AG04449 (cell line): Measurements from ENCODE around the gene MMEL1.

Experiments
- CTCF ChIA-PET: fragments of 350-600 bp; formaldehyde crosslinking; extraction: SDS; loops from one replicate; lab custom pipeline; 2021; ENCODE audit warnings: antibody characterized with exemption; lab: Yijun Ruan, JAX
- POLR2A ChIA-PET: fragments of 400-600, 350-600 bp; formaldehyde crosslinking; extraction: SDS; loops from one replicate; lab custom pipeline; 2020; ENCODE audit warnings: antibody characterized with exemption, inconsistent platforms; lab: Yijun Ruan, JAX
- DNase-seq: peaks from one replicate; pipeline ENCODE4 v3.0.0-alpha.2; 2010; ENCODE audit warnings: low read depth, low spot score
- H3K4me3 ChIP-seq: 2 replicates; pipeline ENCODE4 v1.5.1; 2011; ENCODE audit warnings: low read depth, mild to moderate bottlenecking, control low read depth, low read length
- CTCF ChIP-seq: IDR thresholded peaks from one replicate; pipeline ENCODE4 v1.5.1; 2011; ENCODE audit warnings: mild to moderate bottlenecking, moderate library complexity, low read length, control low read depth, inconsistent platforms; ENCODE audit not compliant: insufficient read depth; ENCODE audit errors: missing control alignments

MMEL1 gene

GRCh38 chr1:2597441-2598328, 35.1 kb downstream of the MMEL1 start:
- CTCF ChIA-PET, result no interaction called here
- no peak overlapping the region for H3K4me3 ChIP-seq
- POLR2A ChIA-PET, result no interaction called here
- no peak for DNase-seq
- TF ChIP-seq CTCF, result no peak

GRCh38 chr1:2596530-2597333, 36.1 kb downstream of the MMEL1 start:
- ChIA-PET POLR2A (no interaction called here), CTCF (no interaction called here)
- H3K4me3 ChIP-seq, result no peak overlapping the region
- TF ChIP-seq CTCF, result no peak
- no peak for DNase-seq

GRCh38 chr1:2595812-2596529, 36.8 kb downstream of the MMEL1 start:
- DNase-seq, result no peak
- no peak for TF ChIP-seq CTCF
- ChIA-PET POLR2A (no interaction called here), CTCF (no interaction called here)
- H3K4me3 ChIP-seq, result no peak overlapping the region

GRCh38 chr1:2595261-2595811, 37.5 kb downstream of the MMEL1 start:
- no peak for TF ChIP-seq CTCF
- DNase-seq, result no peak
- ChIA-PET CTCF (no interaction called here), POLR2A (no interaction called here)
- no peak overlapping the region for H3K4me3 ChIP-seq

GRCh38 chr1:2594641-2595131, 38.1 kb downstream of the MMEL1 start:
- ChIA-PET POLR2A (no interaction called here), CTCF (no interaction called here)
- no peak for DNase-seq
- no peak overlapping the region for H3K4me3 ChIP-seq
- TF ChIP-seq CTCF, result no peak
